Measurements from ENCODE around the gene KRT76.

The KRT76 gene

GRCh38 chr12:52728374-52728773, 48.8 kb downstream of the KRT76 start:
- DNase-seq: no peak

- DNase-seq: no peak
Observed at GRCh38 chr12:52727037-52727436, 50.1 kb downstream of the KRT76 start.

DNA sequence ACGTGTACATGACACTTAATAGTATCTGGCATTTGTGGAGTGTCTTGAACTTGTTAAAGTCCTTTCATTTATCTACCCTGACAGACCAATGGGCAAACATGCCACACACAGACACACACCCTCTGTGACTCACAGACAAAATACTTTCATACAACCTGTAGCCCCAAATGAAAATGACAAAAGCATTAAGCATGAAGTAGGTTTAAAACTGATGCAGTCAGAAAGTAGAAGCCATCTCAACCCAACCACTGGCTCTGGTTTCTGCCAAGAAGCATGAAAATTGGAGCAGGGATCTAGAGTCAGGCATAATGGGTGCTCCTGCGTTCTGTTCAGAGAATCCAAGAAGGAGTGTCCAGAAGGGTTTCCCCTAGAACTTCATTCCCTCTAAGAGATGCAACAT, 50.7 kb downstream of the KRT76 start:
- DNase-seq: no peak

GRCh38 chr12:52724384-52724783, 52.8 kb downstream of the KRT76 start:
- no peak for DNase-seq

DNA sequence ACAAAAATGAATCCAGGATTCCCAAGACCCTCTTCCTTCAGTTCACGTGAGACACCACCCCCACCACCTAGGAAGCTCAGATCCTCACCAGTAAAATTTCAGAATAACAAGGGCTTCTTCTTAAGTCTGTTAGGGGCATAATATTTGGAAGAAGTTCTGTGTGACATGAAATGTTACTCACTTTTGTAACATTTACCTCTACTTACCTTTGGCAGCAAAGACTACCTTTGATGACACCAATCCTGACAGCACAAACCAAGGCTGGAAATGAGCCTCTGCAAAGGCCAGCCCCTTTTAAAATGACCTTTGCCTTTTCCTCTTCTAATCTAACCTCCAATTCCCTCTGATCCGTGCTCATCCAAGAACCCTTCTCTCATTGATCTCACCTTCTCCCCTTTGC, 54.5 kb downstream of the KRT76 start:
- DNase-seq: no peak

- no peak for DNase-seq
Observed at GRCh38 chr12:52721838-52722470, 55.2 kb downstream of the KRT76 start.

DNA sequence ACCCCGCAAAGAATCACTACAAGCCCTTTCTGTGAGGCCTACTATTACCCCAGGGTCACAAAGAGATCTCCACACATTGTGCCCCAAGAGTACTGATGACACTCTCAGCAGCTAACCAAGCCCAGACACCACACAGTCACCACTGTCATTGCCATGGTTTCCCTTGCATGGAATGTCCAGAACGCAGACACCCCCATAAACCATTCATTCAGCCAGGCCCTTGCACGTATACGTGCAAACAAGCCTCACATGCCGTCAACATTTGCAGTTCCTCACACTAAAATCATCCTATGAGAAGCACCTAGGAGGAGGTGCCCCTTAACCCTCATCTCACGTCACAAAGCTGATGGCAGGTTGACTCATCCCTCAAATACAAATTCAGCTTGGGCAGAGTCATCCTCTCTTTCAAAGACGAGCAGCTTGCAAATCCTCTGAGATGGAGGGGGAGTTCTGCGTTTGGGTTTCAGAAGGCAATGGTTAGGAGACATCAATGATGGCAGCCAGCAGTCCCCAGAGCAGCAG, 56.7 kb downstream of the KRT76 start:
- no peak for DNase-seq
